ENCODE data around the gene STAP2. TPM values are rescaled to one million over a fixed set of nuclear protein-coding genes. Genes with fewer than 3 reads are reported as not detected.

The STAP2 gene
- total RNA-seq, 2 donors from 2014 or later: 47.9 to 107 TPM

DNA sequence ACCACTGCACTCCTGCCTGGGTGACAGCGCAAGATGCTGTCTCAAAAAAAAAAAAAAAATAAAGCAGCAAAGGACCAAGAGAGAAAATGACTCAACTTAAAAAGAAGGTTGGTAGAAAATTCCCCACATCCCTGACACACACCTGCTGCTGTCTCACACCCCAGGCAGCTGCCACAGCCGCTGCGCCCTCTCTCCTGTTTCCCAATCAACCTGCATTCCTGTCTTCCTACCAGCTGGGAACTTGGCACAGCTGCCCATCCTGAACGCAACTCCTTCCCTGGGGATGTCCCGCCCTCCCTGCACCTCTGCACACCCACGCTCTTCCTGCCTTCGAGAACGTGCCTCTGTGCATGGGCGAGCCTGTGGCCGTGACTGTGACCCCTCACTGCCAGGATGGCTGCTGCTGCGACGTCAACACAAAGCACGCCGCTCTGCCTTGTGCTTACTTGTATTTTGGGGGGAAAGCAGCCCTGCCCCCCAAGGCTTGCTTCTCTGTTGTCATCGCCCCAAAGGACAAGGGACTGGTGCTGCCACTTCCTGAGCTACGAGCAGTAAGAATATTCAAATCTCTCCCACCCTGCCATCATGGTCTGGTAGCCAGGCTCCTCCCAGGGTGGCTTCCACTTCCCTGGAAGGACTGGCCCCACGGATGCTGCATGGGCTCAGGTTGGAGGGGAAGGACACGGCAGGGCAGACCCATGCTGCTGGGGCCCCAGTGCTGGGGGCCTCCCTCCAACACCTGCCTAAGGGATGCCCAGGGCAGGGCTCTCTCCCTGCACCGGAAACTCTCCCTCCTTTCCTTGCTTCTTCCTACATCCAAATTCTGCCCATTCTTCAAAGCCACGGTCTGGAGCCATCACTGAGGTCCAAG, 41.0 kb upstream of the STAP2 start:
- Histone ChIP-seq H3K36me3 (no peaks in the 10 kb centered on the region), H3K4me3 (no peak overlapping the region), H3K4me1 (replicated peaks) (peaks cover 33% of the 10 kb centered on the region), H3K27ac (peak overlapping the region; percentile 29 to 35), H3K9me3 (no peaks in the 10 kb centered on the region), H3K27me3 (replicated peaks; ENCODE audit: insufficient read depth) (no peaks in the 10 kb centered on the region)
- DNase-seq (ENCODE audit: low spot score): peak; percentile 82
- WGBS: 31% methylated on average over 20 of the region's 20 CpGs
- intact Hi-C loops (cut with DNase I): no loop called here
- peak; percentile 79 for TF ChIP-seq POLR2AphosphoS5 (IDR thresholded peaks at IDR 0.05)
- TF ChIP-seq, protein P1, sequence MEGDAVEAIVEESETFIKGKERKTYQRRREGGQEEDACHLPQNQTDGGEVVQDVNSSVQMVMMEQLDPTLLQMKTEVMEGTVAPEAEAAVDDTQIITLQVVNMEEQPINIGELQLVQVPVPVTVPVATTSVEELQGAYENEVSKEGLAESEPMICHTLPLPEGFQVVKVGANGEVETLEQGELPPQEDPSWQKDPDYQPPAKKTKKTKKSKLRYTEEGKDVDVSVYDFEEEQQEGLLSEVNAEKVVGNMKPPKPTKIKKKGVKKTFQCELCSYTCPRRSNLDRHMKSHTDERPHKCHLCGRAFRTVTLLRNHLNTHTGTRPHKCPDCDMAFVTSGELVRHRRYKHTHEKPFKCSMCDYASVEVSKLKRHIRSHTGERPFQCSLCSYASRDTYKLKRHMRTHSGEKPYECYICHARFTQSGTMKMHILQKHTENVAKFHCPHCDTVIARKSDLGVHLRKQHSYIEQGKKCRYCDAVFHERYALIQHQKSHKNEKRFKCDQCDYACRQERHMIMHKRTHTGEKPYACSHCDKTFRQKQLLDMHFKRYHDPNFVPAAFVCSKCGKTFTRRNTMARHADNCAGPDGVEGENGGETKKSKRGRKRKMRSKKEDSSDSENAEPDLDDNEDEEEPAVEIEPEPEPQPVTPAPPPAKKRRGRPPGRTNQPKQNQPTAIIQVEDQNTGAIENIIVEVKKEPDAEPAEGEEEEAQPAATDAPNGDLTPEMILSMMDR (IDR thresholded peaks at IDR 0.05): no peak
- TF ChIP-seq POLR2A (IDR thresholded peaks at IDR 0.05): no peak

DNA sequence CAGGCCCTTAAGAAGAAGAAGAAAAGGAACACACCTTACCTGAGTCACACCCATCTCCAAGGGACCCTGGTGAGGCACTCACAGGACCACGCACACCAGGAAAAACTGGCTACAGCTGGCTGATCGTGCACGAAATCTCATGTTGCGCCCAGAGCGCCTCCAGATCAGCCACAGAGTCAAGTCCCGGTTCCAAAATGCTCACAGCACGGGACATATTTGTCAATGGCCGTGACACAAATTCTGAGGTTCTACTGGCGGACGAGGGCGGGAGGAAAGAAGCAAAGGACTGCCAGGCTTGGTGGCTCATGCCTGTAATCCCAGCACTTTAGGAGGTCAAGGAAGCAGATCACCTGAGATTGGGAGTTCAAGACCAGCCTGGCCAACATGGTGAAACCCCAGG, 40.3 kb upstream of the STAP2 start:
- no peaks in the 10 kb centered on the region for H3K36me3 ChIP-seq
- peaks cover 37% of the 10 kb centered on the region for H3K4me1 ChIP-seq (replicated peaks)
- 83% methylated on average over 11 of the region's 11 CpGs for WGBS
- TF ChIP-seq POLR2AphosphoS5 (IDR thresholded peaks at IDR 0.05) (no peak), POLR2A (IDR thresholded peaks at IDR 0.05) (no peak)
- TF ChIP-seq, protein P1 (IDR thresholded peaks at IDR 0.05): no peak
- DNase-seq (ENCODE audit: low spot score): no peak
- no peak overlapping the region for H3K27ac ChIP-seq
- intact Hi-C loops (cut with DNase I): no loop called here
- no peaks in the 10 kb centered on the region for H3K9me3 ChIP-seq
- H3K4me3 ChIP-seq: no peak overlapping the region
- no peaks in the 10 kb centered on the region for H3K27me3 ChIP-seq (replicated peaks; ENCODE audit: insufficient read depth)

DNA sequence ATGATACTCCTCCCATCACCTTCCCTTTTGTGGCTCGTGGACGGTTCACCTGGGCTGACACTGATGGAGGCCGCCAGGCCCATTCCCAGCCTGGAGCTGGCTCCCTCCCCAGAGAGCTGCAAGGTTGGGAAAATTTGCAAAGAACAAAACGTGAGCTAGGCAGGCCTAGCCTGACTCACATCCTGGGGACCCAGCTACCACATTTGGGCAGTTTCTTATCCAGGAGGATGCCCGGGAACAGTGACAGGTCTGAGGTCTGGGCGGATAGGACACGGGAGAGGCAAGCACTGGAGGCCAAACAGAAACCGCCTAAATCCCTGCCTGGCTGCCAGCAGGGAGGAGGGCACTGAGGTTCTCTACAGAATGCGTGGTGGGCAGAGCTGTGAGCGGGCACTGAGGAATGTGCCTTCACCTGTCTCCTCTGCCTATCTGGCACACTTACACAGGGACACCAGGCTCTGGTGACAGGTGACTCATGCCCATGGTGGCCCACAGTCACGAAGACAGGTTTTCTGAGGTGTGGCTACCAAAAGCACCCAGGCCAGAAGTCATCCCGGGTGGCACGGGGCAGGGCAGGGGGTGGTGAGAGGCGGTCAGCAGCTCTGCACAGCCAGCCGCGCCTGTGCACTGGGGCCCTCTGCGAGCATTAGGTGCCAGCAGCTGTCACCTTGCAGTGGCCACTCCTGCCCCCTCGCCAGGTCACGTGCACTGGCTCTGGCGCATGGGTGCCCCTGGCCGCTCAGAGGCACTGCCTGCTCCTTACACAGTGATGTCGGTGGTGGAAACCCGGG, 38.6 kb upstream of the STAP2 start:
- Histone ChIP-seq H3K27ac (no peak overlapping the region), H3K27me3 (replicated peaks; ENCODE audit: insufficient read depth) (no peaks in the 10 kb centered on the region), H3K4me1 (replicated peaks) (peaks cover 41% of the 10 kb centered on the region), H3K36me3 (no peaks in the 10 kb centered on the region), H3K9me3 (no peaks in the 10 kb centered on the region), H3K4me3 (no peak overlapping the region)
- intact Hi-C loops (cut with DNase I): no loop called here
- 55% methylated on average over 23 of the region's 23 CpGs for WGBS
- TF ChIP-seq POLR2A (IDR thresholded peaks at IDR 0.05): no peak
- TF ChIP-seq POLR2AphosphoS5 (IDR thresholded peaks at IDR 0.05): no peak
- TF ChIP-seq, protein P1 (IDR thresholded peaks at IDR 0.05): no peak
- DNase-seq (ENCODE audit: low spot score): no peak

DNA sequence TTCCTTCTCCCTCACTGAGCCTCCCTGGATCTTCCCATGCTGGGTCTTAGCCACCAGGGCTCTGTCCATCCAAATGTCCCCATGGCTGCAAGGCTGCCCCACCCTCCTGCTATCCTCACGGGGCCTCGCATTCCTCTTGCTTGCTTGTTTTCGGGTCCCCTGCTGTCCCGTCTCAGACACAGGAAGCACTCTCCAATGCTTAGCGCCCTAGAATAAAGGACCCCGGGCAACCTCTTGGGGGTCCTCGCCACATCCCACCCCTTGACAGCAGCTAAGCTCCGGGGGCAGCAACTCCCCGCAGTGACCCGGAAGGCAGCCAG, 38.0 kb upstream of the STAP2 start:
- no peak for DNase-seq (ENCODE audit: low spot score)
- no peak for TF ChIP-seq POLR2A (IDR thresholded peaks at IDR 0.05)
- TF ChIP-seq POLR2AphosphoS5 (IDR thresholded peaks at IDR 0.05): no peak
- TF ChIP-seq, protein P1 (IDR thresholded peaks at IDR 0.05): no peak
- Histone ChIP-seq H3K4me3 (no peak overlapping the region), H3K36me3 (no peaks in the 10 kb centered on the region), H3K27me3 (replicated peaks; ENCODE audit: insufficient read depth) (no peaks in the 10 kb centered on the region), H3K27ac (no peak overlapping the region), H3K4me1 (replicated peaks) (peaks cover 43% of the 10 kb centered on the region), H3K9me3 (no peaks in the 10 kb centered on the region)
- WGBS: 59% methylated on average over 10 of the region's 10 CpGs
- intact Hi-C loops (cut with DNase I): no loop called here

Data from prostate gland (tissue), 2 donors.